Heart left ventricle (tissue), 13 donors: ENCODE results near the gene GABRB3.

Experiments used
- CTCF ChIP-seq, 12 donors: fragments of 200-600 bp; sonication (generic) in 4 of 12; IDR thresholded peaks; one replicate each; pipeline versions ENCODE4 v1.5.0 to v1.8.0; 2018 to 2022; ENCODE audit warnings: antibody characterized with exemption in 12 of 12, mild to moderate bottlenecking in 5 of 12
- POLR2A ChIP-seq, 2 donors: fragments of 450-650 bp; IDR thresholded peaks; one replicate each; pipeline ENCODE4 v1.6.1; 2017; ENCODE audit warnings: antibody characterized with exemption in 2 of 2, mild to moderate bottlenecking in 2 of 2, moderate library complexity in 2 of 2
- donor health status: ischemic (EF 13 %, LVEDD 7.1; RV severe dilation, severe dysfunction).
- donor health status: DM: no; HTN: yes; CAD: no.
- donor health status: DM: no; HTN: no; CAD: no.
- donor health status: ischemic (EF 25% LVEDD 6.9; RV normal size, moderate dysfunction).
- donor health status: ischemic (EF 25% LVEDD 5.7; RV mildly dilated, moderate dysfunction).
- donor health status: ischemic (EF 35%, LVEDD 5.7; RV mildly dilated, moderate dysfunction).
- donor health status: nonischemic (EF 11% LVEDD 7.7; RV severe dilation, severe dysfunction).
- donor health status: DM: yes; HTN: yes; CAD: no.
- donor health status: PGD.
- donor health status: ischemic (EF 29% LVEDD 5.4; RV normal size, mild dysfunction).
- donor health status: nonischemic (EF 23%, LVEDD 6.1; RV moderate dilation, normal function).

- no peak for TF ChIP-seq CTCF (IDR thresholded peaks at IDR 0.05)
- TF ChIP-seq POLR2A (IDR thresholded peaks at IDR 0.05): no peak
Measured at GRCh38 chr15:26662283-26662682, 110.6 kb downstream of the GABRB3 start.
